IMR-90 (cell line): ENCODE results near the gene SUGCT.
"Not testable (repeated sequence)": the region's sequence is repeated elsewhere in the genome, so short reads cannot be mapped to it uniquely, and the experiment has no call there.

ENCODE experiments used
- BHLHE40 ChIP-seq: fragments of 150-350 bp; IDR thresholded peaks from 2 replicates; pipeline ENCODE4 v1.6.1; 2016; ENCODE audit warnings: mild to moderate bottlenecking, low read depth, low read length
- CEBPB ChIP-seq: IDR thresholded peaks from 2 replicates; pipeline ENCODE4 v1.6.1; 2012; ENCODE audit warnings: low read depth, low read length, improper control_type of control experiment
- MAFK ChIP-seq: IDR thresholded peaks from 2 replicates; pipeline ENCODE4 v1.6.1; 2012; ENCODE audit warnings: low read depth, low read length, improper control_type of control experiment
- MAZ ChIP-seq: IDR thresholded peaks from 2 replicates; pipeline ENCODE4 v1.6.1; 2012; ENCODE audit warnings: low read depth, mild to moderate bottlenecking, low read length, improper control_type of control experiment, moderate library complexity, borderline replicate concordance
- MXI1 ChIP-seq: IDR thresholded peaks from 2 replicates; pipeline ENCODE4 v1.6.1; 2012; ENCODE audit warnings: low read depth, mild to moderate bottlenecking, low read length, moderate library complexity, borderline replicate concordance
- NFE2L2 ChIP-seq: fragments of 150-350 bp; IDR thresholded peaks from 2 replicates; pipeline ENCODE4 v1.6.1; 2016; ENCODE audit warnings: low read depth, mild to moderate bottlenecking, low read length
- POLR2A ChIP-seq: IDR thresholded peaks from 2 replicates; pipeline ENCODE4 v1.6.1; 2012; ENCODE audit warnings: mild to moderate bottlenecking, low read depth, low read length
- RAD21 ChIP-seq: IDR thresholded peaks from 2 replicates; pipeline ENCODE4 v1.6.1; 2012; ENCODE audit warnings: low read length, improper control_type of control experiment
- RCOR1 ChIP-seq: IDR thresholded peaks from 2 replicates; pipeline ENCODE4 v1.6.1; 2012; ENCODE audit warnings: mild to moderate bottlenecking, low read length, improper control_type of control experiment; ENCODE audit not compliant: insufficient replicate concordance
- RFX5 ChIP-seq: IDR thresholded peaks from 2 replicates; pipeline ENCODE4 v1.8.0; 2012; ENCODE audit warnings: low read depth, mild to moderate bottlenecking, low read length, moderate library complexity
- SMC3 ChIP-seq: fragments of 150-350 bp; IDR thresholded peaks from 2 replicates; pipeline ENCODE4 v1.6.1; 2016; ENCODE audit warnings: low read depth, mild to moderate bottlenecking, antibody characterized with exemption, low read length, moderate library complexity
- USF2 ChIP-seq: fragments of 150-350 bp; IDR thresholded peaks from 2 replicates; pipeline ENCODE4 v1.6.1; 2017; ENCODE audit warnings: mild to moderate bottlenecking, antibody characterized with exemption, low read length, low read depth
- TF ChIP-seq, protein P1 (sequence below): conservative IDR thresholded peaks from 2 replicates; pipeline ENCODE4 v1.5.1; 2012; ENCODE audit warnings: mild to moderate bottlenecking, low read depth, low read length, improper control_type of control experiment
- TF ChIP-seq, protein P2 (sequence below): fragments of 150-350 bp; IDR thresholded peaks from 2 replicates; pipeline ENCODE4 v1.6.1; 2016; ENCODE audit warnings: low read depth, mild to moderate bottlenecking, low read length, moderate library complexity, borderline replicate concordance

DNA sequence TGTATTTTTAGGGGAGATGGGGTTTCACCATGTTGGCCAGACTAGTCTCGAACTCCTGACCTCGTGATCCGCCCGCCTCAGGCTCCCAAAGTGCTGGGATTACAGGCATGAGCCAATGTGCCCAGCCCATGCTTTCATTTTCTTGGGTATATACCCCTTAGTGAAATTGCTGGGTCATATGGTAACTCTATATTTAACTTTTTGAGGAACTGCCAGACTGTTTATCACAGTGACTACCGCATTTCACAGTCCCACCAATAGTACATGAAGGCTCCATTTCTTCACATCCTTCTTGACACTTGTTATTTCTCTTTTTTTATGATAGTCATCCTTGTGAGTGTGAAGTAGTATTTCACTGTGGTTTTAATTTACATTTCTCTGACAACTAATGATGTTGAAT lies 134.0 kb downstream of the SUGCT start:
- TF ChIP-seq, protein P1, sequence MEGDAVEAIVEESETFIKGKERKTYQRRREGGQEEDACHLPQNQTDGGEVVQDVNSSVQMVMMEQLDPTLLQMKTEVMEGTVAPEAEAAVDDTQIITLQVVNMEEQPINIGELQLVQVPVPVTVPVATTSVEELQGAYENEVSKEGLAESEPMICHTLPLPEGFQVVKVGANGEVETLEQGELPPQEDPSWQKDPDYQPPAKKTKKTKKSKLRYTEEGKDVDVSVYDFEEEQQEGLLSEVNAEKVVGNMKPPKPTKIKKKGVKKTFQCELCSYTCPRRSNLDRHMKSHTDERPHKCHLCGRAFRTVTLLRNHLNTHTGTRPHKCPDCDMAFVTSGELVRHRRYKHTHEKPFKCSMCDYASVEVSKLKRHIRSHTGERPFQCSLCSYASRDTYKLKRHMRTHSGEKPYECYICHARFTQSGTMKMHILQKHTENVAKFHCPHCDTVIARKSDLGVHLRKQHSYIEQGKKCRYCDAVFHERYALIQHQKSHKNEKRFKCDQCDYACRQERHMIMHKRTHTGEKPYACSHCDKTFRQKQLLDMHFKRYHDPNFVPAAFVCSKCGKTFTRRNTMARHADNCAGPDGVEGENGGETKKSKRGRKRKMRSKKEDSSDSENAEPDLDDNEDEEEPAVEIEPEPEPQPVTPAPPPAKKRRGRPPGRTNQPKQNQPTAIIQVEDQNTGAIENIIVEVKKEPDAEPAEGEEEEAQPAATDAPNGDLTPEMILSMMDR = not testable (repeated sequence)
- not testable (repeated sequence) for TF ChIP-seq MAZ, POLR2A, RFX5, BHLHE40, USF2, SMC3, CEBPB, MXI1, RAD21, MAFK, RCOR1, NFE2L2
- TF ChIP-seq, protein P2, sequence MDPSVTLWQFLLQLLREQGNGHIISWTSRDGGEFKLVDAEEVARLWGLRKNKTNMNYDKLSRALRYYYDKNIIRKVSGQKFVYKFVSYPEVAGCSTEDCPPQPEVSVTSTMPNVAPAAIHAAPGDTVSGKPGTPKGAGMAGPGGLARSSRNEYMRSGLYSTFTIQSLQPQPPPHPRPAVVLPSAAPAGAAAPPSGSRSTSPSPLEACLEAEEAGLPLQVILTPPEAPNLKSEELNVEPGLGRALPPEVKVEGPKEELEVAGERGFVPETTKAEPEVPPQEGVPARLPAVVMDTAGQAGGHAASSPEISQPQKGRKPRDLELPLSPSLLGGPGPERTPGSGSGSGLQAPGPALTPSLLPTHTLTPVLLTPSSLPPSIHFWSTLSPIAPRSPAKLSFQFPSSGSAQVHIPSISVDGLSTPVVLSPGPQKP = not testable (repeated sequence)
